ENCODE data around the gene IFITM2. TPM values are rescaled to one million over a fixed set of nuclear protein-coding genes. Genes with fewer than 3 reads are reported as not detected.
A peak's percentile ranks its signal among the peaks of the same experiment; 100 is the strongest.

Gene IFITM2
- total RNA-seq, 1 experiment from 2014 or later = 421 TPM

GRCh38 chr11:330307-330693 lies 22.7 kb downstream of the IFITM2 start:
- peaks cover 4 to 38% (median 13%) of the 10 kb centered on the region in 3 experiments; a peak in 6 of 7 replicates for H3K36me3 Mint-ChIP-seq (ENCODE audit: insufficient read depth in 1 of 3, low read depth in 3 of 3)
- peaks cover 28 to 38% of the 10 kb centered on the region in 2 experiments for H3K4me1 Mint-ChIP-seq
- no peaks in the 10 kb centered on the region for H3K9me3 ChIP-seq (ENCODE audit: control insufficient read depth, low read depth, low read length)

More at GRCh38 chr11:330307-330693, 22.7 kb downstream of the IFITM2 start:
- no CpG with 5 or more reads among the region's 14 CpGs for WGBS (ENCODE audit: extremely low coverage, insufficient read length, low lambda C conversion rate)
- no peak overlapping the region for H4K5ac ChIP-seq (ENCODE audit: insufficient read length, low read depth, low read length)
- no peaks in the 10 kb centered on the region for H3K79me1 ChIP-seq (ENCODE audit: insufficient read depth, low read depth, low read length, poor library complexity, severe bottlenecking)
- H3T11ph ChIP-seq (ENCODE audit: low read length) = no peak overlapping the region
- no peaks in the 10 kb centered on the region for H3K79me2 ChIP-seq (ENCODE audit: insufficient read depth, low read length)
- Mint-ChIP-seq H3K4me3 (no peak overlapping the region), H3K9me3 (peaks cover 21 to 25% of the 10 kb centered on the region in 2 experiments), H3K27ac (no peak overlapping the region), H3K27me3 (ENCODE audit: low read depth) (peaks cover 3% of the 10 kb centered on the region)
- no peak overlapping the region for H2AFZ ChIP-seq (ENCODE audit: low read length)
- H2BK20ac ChIP-seq (ENCODE audit: low read depth, low read length, poor library complexity, severe bottlenecking) = no peak overlapping the region
- no peak overlapping the region for H2BK120ac ChIP-seq (ENCODE audit: low read depth, low read length, poor library complexity, severe bottlenecking)
- H3K18ac ChIP-seq (ENCODE audit: insufficient read length, low read depth, low read length) = no peak overlapping the region
- no peak overlapping the region for H2BK15ac ChIP-seq (ENCODE audit: low read depth, low read length)
- H4K20me1 ChIP-seq (ENCODE audit: control insufficient read depth, insufficient read depth, insufficient read length) = no peaks in the 10 kb centered on the region
- H3K27ac ChIP-seq (ENCODE audit: insufficient read length, low read depth, low read length) = no peak overlapping the region
- H2BK5ac ChIP-seq (ENCODE audit: insufficient read length, low read length) = no peak overlapping the region
- H3K23ac ChIP-seq (ENCODE audit: insufficient read length, low read depth, low read length) = no peak overlapping the region
- no peaks in the 10 kb centered on the region for H3K23me2 ChIP-seq (ENCODE audit: insufficient read length, low read depth, low read length, poor library complexity, severe bottlenecking)
- H3K4ac ChIP-seq (ENCODE audit: low read depth, low read length) = no peak overlapping the region
- DNase-seq = peak; percentile 39
- no peak overlapping the region for H4K91ac ChIP-seq (ENCODE audit: insufficient read length, low read depth, low read length)
- no peak overlapping the region for H3K4me2 ChIP-seq (ENCODE audit: insufficient read depth, insufficient read length, low read length)
- H3K9ac ChIP-seq (ENCODE audit: extremely low read depth, insufficient read length, low read length) = no peak overlapping the region
- no peak overlapping the region for H2BK12ac ChIP-seq (ENCODE audit: insufficient read length, low read depth, low read length)
- H3K56ac ChIP-seq (ENCODE audit: insufficient read length, low read depth, low read length) = no peak overlapping the region
- no peaks in the 10 kb centered on the region; the same call in 1 of the 2 replicates for H3K4me1 ChIP-seq (ENCODE audit: insufficient read depth, low read length)
- H2AK5ac ChIP-seq (ENCODE audit: insufficient read length, low read length) = no peak overlapping the region
- no peaks in the 10 kb centered on the region for H3K27me3 ChIP-seq (ENCODE audit: insufficient read depth, low read length)
- H3K14ac ChIP-seq (ENCODE audit: insufficient read depth, low read length) = no peak overlapping the region
- no peak overlapping the region for H4K8ac ChIP-seq (replicated peaks; ENCODE audit: insufficient read length, low read depth, low read length)
- TF ChIP-seq CTCF (conservative IDR thresholded peaks at IDR 0.05) = no peak
